Uterus (tissue), 4 donors: ENCODE measurements around the gene NOVA2. TPM values are rescaled to one million over a fixed set of nuclear protein-coding genes. Genes with fewer than 3 reads are reported as not detected.

Experiments
- DNase-seq, 2 donors: peaks; one replicate each; pipeline ENCODE4 v3.0.0-alpha.2; 2019 to 2020
- H3K27ac ChIP-seq, 2 donors: fragments of 200-600 bp; sonication (generic); 1 replicate in 1 of 2; 2 replicates in 1 of 2; pipeline ENCODE4 v1.5.1; 2016 to 2018
- H3K27me3 ChIP-seq, 2 donors: fragments of 200-600 bp; sonication (generic); one replicate each; pipeline ENCODE4 v1.5.1; 2018 to 2019; ENCODE audit warnings: control low read depth in 1 of 2
- H3K36me3 ChIP-seq, 2 donors: fragments of 200-600 bp; sonication (generic); one replicate each; pipeline ENCODE4 v1.5.1; 2019; ENCODE audit warnings: control low read depth in 1 of 2
- H3K4me1 ChIP-seq, 2 donors: fragments of 200-600 bp; sonication (generic); one replicate each; pipeline ENCODE4 v1.5.1; 2018 to 2019; ENCODE audit warnings: control low read depth in 1 of 2
- H3K4me3 ChIP-seq, 2 donors: fragments of 200-600 bp; sonication (generic); 1 replicate in 1 of 2; 2 replicates in 1 of 2; pipeline ENCODE4 v1.5.1; 2018 to 2019; ENCODE audit warnings: mild to moderate bottlenecking in 1 of 2
- H3K9me3 ChIP-seq, 2 donors: fragments of 200-600 bp; sonication (generic); one replicate each; pipeline ENCODE4 v1.5.1; 2019; ENCODE audit warnings: control low read depth in 1 of 2
- POLR2A ChIP-seq, 2 donors: fragments of 450-650 bp; IDR thresholded peaks; one replicate each; pipeline ENCODE4 v1.6.1; 2016; ENCODE audit warnings: antibody characterized with exemption in 2 of 2, mild to moderate bottlenecking in 1 of 2, moderate library complexity in 1 of 2
- intact Hi-C: fragments of 100-400 bp; cut with DNase I; formaldehyde crosslinking; loops from one replicate; pipeline ENCODE4 v1.15.1; 2023; ENCODE audit warnings: low total_unique reads
- total RNA-seq, 4 donors: library from RNA; depleted of rRNA in 3 of 4; stranded (reverse); fragments of >200 nt in 3 of 4; gene quantifications; one replicate each; pipeline versions ENCODE4 v1.1.0 to v1.2.4, GENCODE V29; 2014 to 2023
- TF ChIP-seq, protein P1 (sequence below), 4 experiments: fragments of 200-600 bp in 2 of 4; fragments of 450-650 bp in 2 of 4; sonication (generic) in 2 of 4; IDR thresholded peaks; one replicate each; pipeline ENCODE4 v1.5.1; 2016 to 2019; ENCODE audit warnings: antibody characterized with exemption in 4 of 4, mild to moderate bottlenecking in 2 of 4, moderate library complexity in 1 of 4
- donor health status: DM: yes; HTN: yes; CAD: no.

Gene NOVA2
- total RNA-seq, 4 donors from 2014 or later, result 1.5 to 17.6 (median 2.4) TPM

DNA sequence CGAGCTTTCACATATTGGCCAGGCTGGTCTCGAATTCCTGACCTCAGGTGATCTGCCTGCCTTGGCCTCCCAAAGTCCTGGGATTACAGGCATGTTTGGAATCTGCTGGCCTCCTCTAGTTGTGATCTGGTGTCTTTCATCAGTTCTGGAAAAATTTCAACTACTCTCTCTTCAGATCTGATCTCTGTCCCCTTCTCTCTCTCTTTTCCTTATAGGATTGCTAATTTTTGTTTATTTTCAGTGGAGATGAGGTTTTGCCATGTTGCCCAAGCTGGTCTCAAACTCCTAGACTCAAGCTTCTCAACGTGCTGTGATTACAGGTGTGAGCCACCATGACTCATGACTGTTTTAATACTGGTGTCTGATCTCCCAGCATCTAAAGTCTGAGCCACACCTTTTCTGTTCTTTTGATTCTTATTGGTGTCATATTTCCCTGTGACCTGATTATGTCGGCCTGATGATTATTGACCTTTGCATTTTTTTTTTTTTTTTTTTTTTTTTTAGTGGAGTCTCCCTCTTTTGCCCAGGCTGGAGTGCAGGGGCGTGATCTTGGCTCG is 48.7 kb downstream of the NOVA2 start:
- no peak for DNase-seq
- Histone ChIP-seq H3K27me3 (no peaks in the 10 kb centered on the region), H3K4me1 (no peaks in the 10 kb centered on the region), H3K36me3 (no peaks in the 10 kb centered on the region), H3K9me3 (no peaks in the 10 kb centered on the region), H3K27ac (no peak overlapping the region), H3K4me3 (no peak overlapping the region)
- intact Hi-C loops, result no loop called here
- TF ChIP-seq POLR2A (IDR thresholded peaks at IDR 0.05), result no peak
- TF ChIP-seq, protein P1, sequence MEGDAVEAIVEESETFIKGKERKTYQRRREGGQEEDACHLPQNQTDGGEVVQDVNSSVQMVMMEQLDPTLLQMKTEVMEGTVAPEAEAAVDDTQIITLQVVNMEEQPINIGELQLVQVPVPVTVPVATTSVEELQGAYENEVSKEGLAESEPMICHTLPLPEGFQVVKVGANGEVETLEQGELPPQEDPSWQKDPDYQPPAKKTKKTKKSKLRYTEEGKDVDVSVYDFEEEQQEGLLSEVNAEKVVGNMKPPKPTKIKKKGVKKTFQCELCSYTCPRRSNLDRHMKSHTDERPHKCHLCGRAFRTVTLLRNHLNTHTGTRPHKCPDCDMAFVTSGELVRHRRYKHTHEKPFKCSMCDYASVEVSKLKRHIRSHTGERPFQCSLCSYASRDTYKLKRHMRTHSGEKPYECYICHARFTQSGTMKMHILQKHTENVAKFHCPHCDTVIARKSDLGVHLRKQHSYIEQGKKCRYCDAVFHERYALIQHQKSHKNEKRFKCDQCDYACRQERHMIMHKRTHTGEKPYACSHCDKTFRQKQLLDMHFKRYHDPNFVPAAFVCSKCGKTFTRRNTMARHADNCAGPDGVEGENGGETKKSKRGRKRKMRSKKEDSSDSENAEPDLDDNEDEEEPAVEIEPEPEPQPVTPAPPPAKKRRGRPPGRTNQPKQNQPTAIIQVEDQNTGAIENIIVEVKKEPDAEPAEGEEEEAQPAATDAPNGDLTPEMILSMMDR (IDR thresholded peaks at IDR 0.05), result no peak

DNA sequence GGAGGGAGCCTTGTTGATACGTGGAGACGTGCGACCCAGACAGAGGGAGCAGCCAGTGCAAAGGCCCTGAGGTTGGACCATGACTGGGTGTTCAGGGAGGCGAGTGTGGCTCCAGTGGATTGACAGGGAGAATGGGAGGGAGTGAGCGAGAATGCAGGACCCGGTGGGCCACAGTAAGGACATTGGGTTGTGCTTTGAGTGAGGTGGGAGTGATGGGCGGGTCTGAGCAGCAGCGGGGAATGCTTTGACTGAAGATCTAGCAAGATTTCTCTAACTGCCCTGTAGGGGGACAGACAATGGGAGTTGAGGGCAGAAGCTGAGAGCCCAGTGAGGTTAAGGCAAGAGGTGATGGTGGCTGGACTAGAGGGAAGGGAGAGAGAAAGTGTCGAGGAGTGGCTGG is 51.4 kb downstream of the NOVA2 start:
- Histone ChIP-seq H3K4me3 (no peak overlapping the region), H3K27ac (no peak overlapping the region), H3K36me3 (no peaks in the 10 kb centered on the region), H3K4me1 (no peaks in the 10 kb centered on the region), H3K9me3 (no peaks in the 10 kb centered on the region), H3K27me3 (no peaks in the 10 kb centered on the region)
- TF ChIP-seq, protein P1 (IDR thresholded peaks at IDR 0.05), result no peak
- no peak for TF ChIP-seq POLR2A (IDR thresholded peaks at IDR 0.05)
- no peak for DNase-seq
- intact Hi-C loops, result no loop called here

DNA sequence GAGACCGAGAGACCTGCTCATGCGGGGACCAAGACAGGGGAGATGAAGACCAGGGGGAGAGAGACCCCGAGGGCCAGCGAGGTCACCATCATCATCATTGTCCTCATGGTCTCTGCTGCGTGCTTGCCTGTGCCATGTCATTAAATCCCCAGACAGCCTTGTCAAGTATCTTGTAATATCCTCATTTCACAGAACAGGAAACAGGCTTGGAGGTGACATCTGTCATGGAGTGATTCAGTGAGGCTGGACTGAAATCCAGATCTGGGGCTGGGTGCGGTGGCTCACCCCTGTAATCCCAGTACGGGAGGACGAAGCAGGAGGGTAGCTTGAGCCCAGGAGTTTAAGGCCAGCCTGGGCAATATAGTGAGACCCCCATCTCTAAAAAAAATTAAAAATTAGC is 53.2 kb downstream of the NOVA2 start:
- no peak for TF ChIP-seq POLR2A (IDR thresholded peaks at IDR 0.05)
- TF ChIP-seq, protein P1 (IDR thresholded peaks at IDR 0.05), result no peak
- no peak overlapping the region for H3K27ac ChIP-seq
- H3K9me3 ChIP-seq, result no peaks in the 10 kb centered on the region
- intact Hi-C loops, result no loop called here
- no peaks in the 10 kb centered on the region for H3K27me3 ChIP-seq
- H3K36me3 ChIP-seq, result no peaks in the 10 kb centered on the region
- DNase-seq, result no peak
- H3K4me3 ChIP-seq, result no peak overlapping the region
- no peaks in the 10 kb centered on the region for H3K4me1 ChIP-seq

DNA sequence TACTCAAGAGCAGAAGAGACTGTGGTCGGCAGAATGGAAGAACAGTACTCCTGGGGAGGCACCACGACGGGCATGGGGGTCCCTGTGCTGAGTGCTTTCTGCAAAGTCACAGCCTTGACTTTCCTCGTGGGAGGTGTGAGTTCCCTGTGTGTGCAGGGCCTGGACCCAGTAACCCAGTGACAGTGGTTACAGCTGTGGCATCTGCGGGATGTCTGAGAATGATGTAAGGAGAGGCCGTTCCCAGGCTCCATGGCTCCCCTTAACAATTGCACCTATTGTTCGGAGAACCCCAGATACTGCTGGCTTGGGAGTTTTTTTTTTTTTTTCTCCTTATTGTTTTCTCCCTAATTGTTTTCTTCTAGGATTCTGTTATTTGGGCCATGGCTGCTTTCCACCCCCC is 54.0 kb downstream of the NOVA2 start:
- intact Hi-C loops, result no loop called here
- Histone ChIP-seq H3K4me3 (no peak overlapping the region), H3K4me1 (no peaks in the 10 kb centered on the region), H3K9me3 (no peaks in the 10 kb centered on the region), H3K27me3 (no peaks in the 10 kb centered on the region), H3K36me3 (no peaks in the 10 kb centered on the region), H3K27ac (no peak overlapping the region)
- TF ChIP-seq, protein P1 (IDR thresholded peaks at IDR 0.05), result no peak
- TF ChIP-seq POLR2A (IDR thresholded peaks at IDR 0.05), result no peak
- DNase-seq, result no peak

DNA sequence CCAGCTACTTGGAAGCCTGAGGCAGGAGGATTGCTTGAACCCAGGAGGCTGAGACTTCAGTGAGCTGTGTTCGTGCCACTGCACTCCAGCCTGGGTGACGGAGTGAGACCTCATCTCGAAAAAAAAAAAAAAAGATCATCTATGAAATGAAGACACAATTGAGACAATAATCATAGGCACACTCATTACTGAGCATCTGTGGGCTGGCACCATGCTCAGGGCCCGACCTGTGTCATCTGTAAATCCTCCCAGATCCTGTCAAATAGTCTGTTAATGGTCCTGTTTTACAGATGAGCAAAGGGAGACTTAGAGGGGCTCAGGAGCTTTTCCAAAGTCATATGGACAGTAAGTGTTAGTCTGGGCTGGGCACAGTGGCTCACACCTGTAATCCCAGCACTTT is 54.9 kb downstream of the NOVA2 start:
- DNase-seq, result no peak
- Histone ChIP-seq H3K36me3 (no peaks in the 10 kb centered on the region), H3K27me3 (no peaks in the 10 kb centered on the region), H3K9me3 (no peaks in the 10 kb centered on the region), H3K4me1 (no peaks in the 10 kb centered on the region), H3K27ac (no peak overlapping the region), H3K4me3 (no peak overlapping the region)
- TF ChIP-seq, protein P1 (IDR thresholded peaks at IDR 0.05), result no peak
- no peak for TF ChIP-seq POLR2A (IDR thresholded peaks at IDR 0.05)
- intact Hi-C loops, result no loop called here
